H1 (cell line): Measurements from ENCODE around the gene LRP8. TPM values are rescaled to one million over a fixed set of nuclear protein-coding genes. Genes with fewer than 3 reads are reported as not detected.
A peak's percentile ranks its signal among the peaks of the same experiment; 100 is the strongest.

Experiments used
- CTCF ChIA-PET: fragments of 300-600 bp; sonication (Branson Sonifier 250); formaldehyde crosslinking; loops from one replicate; lab custom pipeline; 2021; ENCODE audit not compliant: partially characterized antibody; lab: Charles Lee
- POLR2A ChIA-PET: fragments of 300-600 bp; sonication (Branson Sonifier 250); formaldehyde crosslinking; loops from one replicate; lab custom pipeline; 2021; ENCODE audit warnings: inconsistent platforms; ENCODE audit not compliant: partially characterized antibody; lab: Charles Lee
- DNase-seq, 2 experiments: peaks; one replicate each; pipeline versions ENCODE4 v3.0.0 to v3.0.0-alpha.2; 2010 to 2022; ENCODE audit warnings: low spot score in 2 of 2, low read depth in 1 of 2, mixed read lengths in 1 of 2
- FAIRE-seq: peaks from 2 replicates; lab custom pipeline; 2011; peaks lifted over from hg19 to GRCh38; lab: Jason Lieb, UNC
- H2AFZ ChIP-seq: 2 replicates; pipeline ENCODE4 v1.8.1; 2012; ENCODE audit warnings: low read length, inconsistent platforms
- H2AK5ac ChIP-seq: 2 replicates; pipeline ENCODE4 v1.6.1; 2013; ENCODE audit warnings: low read depth, low read length
- H2BK120ac ChIP-seq: replicated peaks from 2 replicates; pipeline ENCODE3; 2013; ENCODE audit warnings: low read depth, low read length, inconsistent platforms
- H2BK12ac ChIP-seq: 2 replicates; pipeline ENCODE4 v1.6.1; 2013; ENCODE audit warnings: low read depth, low read length
- H2BK15ac ChIP-seq: 2 replicates; pipeline ENCODE4 v1.6.1; 2013; ENCODE audit warnings: low read length
- H2BK20ac ChIP-seq: 2 replicates; pipeline ENCODE4 v1.6.1; 2013; ENCODE audit warnings: low read length
- H2BK5ac ChIP-seq: 2 replicates; pipeline ENCODE4 v1.6.1; 2013; ENCODE audit warnings: low read depth, low read length
- H3K14ac ChIP-seq: 2 replicates; pipeline ENCODE4 v1.6.1; 2013; ENCODE audit warnings: inconsistent platforms; ENCODE audit not compliant: insufficient read length
- H3K18ac ChIP-seq: 2 replicates; pipeline ENCODE4 v1.6.1; 2013; ENCODE audit warnings: low read length; ENCODE audit errors: extremely low read depth
- H3K23ac ChIP-seq: 2 replicates; pipeline ENCODE4 v1.6.1; 2013; ENCODE audit warnings: inconsistent platforms; ENCODE audit not compliant: insufficient read length
- H3K23me2 ChIP-seq: 2 replicates; pipeline ENCODE4 v1.6.1; 2013; ENCODE audit warnings: low read depth, low read length
- H3K27ac ChIP-seq: 2 replicates; pipeline ENCODE4 v1.6.1; 2011; ENCODE audit warnings: low read depth, low read length, inconsistent platforms
- H3K27me3 ChIP-seq, 4 experiments: replicated peaks in 1 of 4; 1 replicate in 1 of 4; 2 replicates in 3 of 4; pipeline versions ENCODE4 v1.6.1 to v1.8.1; 2011 to 2013; ENCODE audit warnings: low read length in 3 of 4, mild to moderate bottlenecking in 3 of 4, inconsistent platforms in 2 of 4, mixed read lengths in 2 of 4, moderate library complexity in 1 of 4; ENCODE audit not compliant: control insufficient read depth in 3 of 4, insufficient read depth in 3 of 4; ENCODE audit errors: extremely low read depth in 1 of 4
- H3K36me3 ChIP-seq, 4 experiments: 2 replicates each; pipeline versions ENCODE4 v1.6.1 to v1.8.1; 2011 to 2013; ENCODE audit warnings: mild to moderate bottlenecking in 4 of 4, low read length in 3 of 4, moderate library complexity in 2 of 4, control low read depth in 1 of 4, inconsistent platforms in 1 of 4; ENCODE audit not compliant: insufficient read depth in 4 of 4, control insufficient read depth in 2 of 4
- H3K4ac ChIP-seq: replicated peaks from 2 replicates; pipeline ENCODE3; 2013; ENCODE audit warnings: low read length, low read depth, mixed read lengths, inconsistent platforms; ENCODE audit not compliant: insufficient read length
- H3K4me1 ChIP-seq, 4 experiments: replicated peaks in 1 of 4; 1 replicate in 1 of 4; 2 replicates in 3 of 4; pipeline versions ENCODE4 v1.6.1 to v1.8.1; 2011 to 2013; ENCODE audit warnings: low read length in 3 of 4, inconsistent platforms in 2 of 4, mixed read lengths in 1 of 4; ENCODE audit not compliant: insufficient read depth in 4 of 4, control insufficient read depth in 3 of 4
- H3K4me2 ChIP-seq, 2 experiments: 2 replicates each; pipeline versions ENCODE4 v1.6.1 to v1.8.1; 2011 to 2013; ENCODE audit warnings: low read depth in 2 of 2, low read length in 2 of 2, control low read depth in 1 of 2, inconsistent platforms in 1 of 2, mild to moderate bottlenecking in 1 of 2; ENCODE audit not compliant: insufficient read depth in 1 of 2
- H3K4me3 ChIP-seq, 4 experiments: fragments of 200-600, 300-600 bp in 1 of 4; sonication (generic), shearing (Covaris generic), sonication (Bioruptor Twin) in 1 of 4; 2 replicates each; pipeline versions ENCODE4 v1.5.1 to v1.8.1; 2011 to 2016; ENCODE audit warnings: low read length in 4 of 4, low read depth in 3 of 4, control low read depth in 2 of 4, inconsistent platforms in 2 of 4, mild to moderate bottlenecking in 2 of 4, mixed read lengths in 1 of 4, moderate library complexity in 1 of 4; ENCODE audit not compliant: insufficient read depth in 2 of 4; ENCODE audit errors: extremely low read depth in 1 of 4
- H3K56ac ChIP-seq: replicated peaks from 2 replicates; pipeline ENCODE3; 2013; ENCODE audit warnings: low read depth, mild to moderate bottlenecking, mixed read lengths, low read length, inconsistent platforms; ENCODE audit not compliant: insufficient read length
- H3K79me1 ChIP-seq: 2 replicates; pipeline ENCODE4 v1.6.1; 2013; ENCODE audit warnings: low read depth, low read length, control low read depth
- H3K79me2 ChIP-seq, 2 experiments: 2 replicates each; pipeline versions ENCODE4 v1.6.1 to v1.8.1; 2012 to 2013; ENCODE audit warnings: low read length in 2 of 2, mild to moderate bottlenecking in 2 of 2, inconsistent platforms in 1 of 2; ENCODE audit not compliant: insufficient read depth in 2 of 2, control insufficient read depth in 1 of 2
- H3K9ac ChIP-seq, 4 experiments: replicated peaks in 1 of 4; 1 replicate in 1 of 4; 2 replicates in 3 of 4; pipeline versions ENCODE4 v1.6.1 to v1.8.1; 2011 to 2013; ENCODE audit warnings: low read depth in 3 of 4, low read length in 3 of 4, control low read depth in 2 of 4, mild to moderate bottlenecking in 2 of 4, moderate library complexity in 2 of 4, inconsistent platforms in 1 of 4; ENCODE audit errors: extremely low read depth in 1 of 4
- H3K9me3 ChIP-seq, 2 experiments: 2 replicates each; pipeline versions ENCODE4 v1.6.1 to v1.8.1; 2012 to 2013; ENCODE audit warnings: mild to moderate bottlenecking in 2 of 2, moderate library complexity in 2 of 2, control low read depth in 1 of 2, inconsistent platforms in 1 of 2, low read depth in 1 of 2, low read length in 1 of 2, mixed read lengths in 1 of 2; ENCODE audit not compliant: insufficient read depth in 2 of 2
- H4K20me1 ChIP-seq, 2 experiments: replicated peaks in 1 of 2; 2 replicates each; pipeline versions ENCODE3 to v1.8.1; 2011 to 2013; ENCODE audit warnings: inconsistent platforms in 2 of 2, low read length in 2 of 2, mild to moderate bottlenecking in 1 of 2; ENCODE audit not compliant: insufficient read depth in 2 of 2, control insufficient read depth in 1 of 2
- H4K5ac ChIP-seq: 2 replicates; pipeline ENCODE4 v1.6.1; 2013; ENCODE audit warnings: low read length, low read depth, mixed read lengths, inconsistent platforms; ENCODE audit not compliant: insufficient read length
- H4K8ac ChIP-seq: 2 replicates; pipeline ENCODE4 v1.8.0; 2013; ENCODE audit warnings: mild to moderate bottlenecking, moderate library complexity, low read length, inconsistent platforms; ENCODE audit not compliant: insufficient read depth; ENCODE audit errors: extremely low read depth
- H4K91ac ChIP-seq: replicated peaks from 2 replicates; pipeline ENCODE3; 2013; ENCODE audit warnings: low read length, mixed read lengths, inconsistent platforms; ENCODE audit not compliant: insufficient read length
- ASH2L ChIP-seq: fragments of 200-600, 300-600 bp; sonication (generic); IDR thresholded peaks from one replicate; pipeline ENCODE4 v1.7.1; 2017; ENCODE audit warnings: low read length
- BRCA1 ChIP-seq: IDR thresholded peaks from 2 replicates; pipeline ENCODE4 v1.6.1; 2012; ENCODE audit warnings: low read depth, low read length, improper control_type of control experiment
- CTBP2 ChIP-seq: IDR thresholded peaks from 2 replicates; pipeline ENCODE4 v1.7.0; 2011; ENCODE audit warnings: borderline replicate concordance, mild to moderate bottlenecking, moderate library complexity, mixed read lengths, low read length; ENCODE audit not compliant: insufficient read depth, insufficient read length
- EZH2 ChIP-seq: fragments of 200-600 bp; sonication (generic); IDR thresholded peaks from 2 replicates; pipeline ENCODE4 v1.7.1; 2012; ENCODE audit warnings: low read depth, mild to moderate bottlenecking, moderate library complexity, low read length, inconsistent platforms; ENCODE audit not compliant: severe bottlenecking
- KDM4A ChIP-seq: IDR thresholded peaks from one replicate; pipeline ENCODE4 v1.7.1; 2012; ENCODE audit warnings: low read depth, mild to moderate bottlenecking, moderate library complexity, low read length, inconsistent platforms; ENCODE audit not compliant: severe bottlenecking
- POLR2AphosphoS5 ChIP-seq: IDR thresholded peaks from 2 replicates; pipeline ENCODE4 v1.6.1; 2011; ENCODE audit warnings: low read depth, low read length
- RAD21 ChIP-seq, 2 experiments: IDR thresholded peaks in 1 of 2; conservative IDR thresholded peaks in 1 of 2; 2 replicates each; pipeline ENCODE4 v1.6.1; 2011; ENCODE audit warnings: low read depth in 2 of 2, low read length in 2 of 2, improper control_type of control experiment in 1 of 2, inconsistent platforms in 1 of 2, mild to moderate bottlenecking in 1 of 2, moderate library complexity in 1 of 2
- RBBP5 ChIP-seq: IDR thresholded peaks from 2 replicates; pipeline ENCODE4 v1.7.1; 2012; ENCODE audit warnings: low read depth, mild to moderate bottlenecking, inconsistent platforms, low read length, moderate library complexity, borderline replicate concordance
- RXRA ChIP-seq: IDR thresholded peaks from 2 replicates; pipeline ENCODE4 v1.6.1; 2011; ENCODE audit warnings: low read depth, mild to moderate bottlenecking, low read length, moderate library complexity; ENCODE audit not compliant: insufficient read depth
- SIX5 ChIP-seq: IDR thresholded peaks from 2 replicates; pipeline ENCODE4 v1.6.1; 2011; ENCODE audit warnings: mild to moderate bottlenecking, low read depth, low read length
- TEAD4 ChIP-seq: IDR thresholded peaks from 2 replicates; pipeline ENCODE4 v1.6.1; 2012; ENCODE audit warnings: low read depth, low read length, inconsistent platforms, mixed read lengths
- WGBS, 2 experiments: shearing (Covaris generic) in 1 of 2; methylation state at CpG; one replicate each; pipeline versions ENCODE4 v1.1.6 to v1.1.7; 2013 to 2015; ENCODE audit warnings: low lambda C conversion rate in 2 of 2, mixed read lengths in 2 of 2, inconsistent platforms in 1 of 2, low coverage in 1 of 2, missing lambda C conversion rate in 1 of 2; ENCODE audit not compliant: insufficient replicate concordance in 2 of 2, insufficient coverage in 1 of 2, insufficient read length in 1 of 2; ENCODE audit errors: extremely low coverage in 1 of 2, missing lambda C conversion rate in 1 of 2; 5-methylcytosine and 5-hydroxymethylcytosine counted together
- polyA plus RNA-seq, 7 experiments: library from polyadenylated mRNA; depleted of rRNA in 3 of 7; stranded (reverse) in 5 of 7; unstranded in 2 of 7; fragments of >200 nt in 5 of 7; fragments of 200-250 nt in 2 of 7; gene quantifications; 1 replicate in 5 of 7; 2 replicates in 1 of 7; 4 replicates in 1 of 7; pipeline versions ENCODE4 v1.2.1 to v1.2.3, GENCODE V29; 2011 to 2013; ENCODE audit warnings: missing spikeins in 2 of 7, mixed read lengths in 2 of 7
- total RNA-seq: library from RNA; stranded (reverse); fragmentation: NEBNext Ultra II Directional; extraction: Animal tissue kit (Norgen Biotek cat#: 25700); gene quantifications from 2 replicates; pipeline ENCODE4 v1.2.1, GENCODE V29; 2021
- TF ChIP-seq, protein P1 (sequence below): IDR thresholded peaks from 2 replicates; pipeline ENCODE4 v1.6.1; 2011; ENCODE audit warnings: low read depth, mild to moderate bottlenecking, low read length; ENCODE audit not compliant: insufficient read depth

Gene LRP8
- total and polyA plus RNA-seq, 2 of the 8 experiments (the other 6 are each of a cell fraction or from before 2014, with no cell fraction given): 63.2 to 66.4 TPM

DNA sequence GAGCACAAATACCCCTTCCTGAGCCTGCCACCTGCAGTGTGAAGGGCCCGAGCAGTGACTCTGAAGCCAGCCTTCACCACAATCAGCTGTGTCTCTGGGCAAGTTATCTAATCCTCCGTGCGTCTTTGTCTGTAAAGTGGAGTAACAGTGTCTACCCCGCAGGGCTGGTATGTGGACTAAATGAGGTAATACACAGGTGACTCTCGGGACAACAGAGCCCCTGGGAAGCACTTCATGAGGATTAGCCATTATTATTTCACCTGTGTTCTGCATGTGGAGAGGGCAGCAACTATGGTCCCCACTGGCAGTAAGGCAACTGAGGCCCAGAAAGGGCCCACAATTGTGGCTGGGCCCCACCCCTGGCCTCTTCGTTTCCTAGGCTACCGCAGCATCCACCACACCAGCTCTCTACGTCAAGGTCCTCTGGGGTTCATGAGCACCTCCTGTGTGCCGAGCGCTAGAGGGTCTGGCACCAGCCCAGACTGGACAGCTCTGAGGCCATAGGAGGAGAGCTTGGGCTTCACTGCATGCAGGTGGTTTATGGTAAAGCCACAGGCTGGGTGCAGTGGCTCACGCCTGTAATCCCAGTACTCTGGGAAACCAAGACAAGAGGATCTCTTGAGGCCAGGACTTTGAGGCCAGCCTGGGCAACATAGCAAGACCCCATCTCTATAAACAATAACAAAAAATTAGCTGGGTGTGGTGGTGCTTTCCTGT lies 41.3 kb upstream of the LRP8 start:
- Histone ChIP-seq H3K4me3 (no peak overlapping the region), H3K79me2 (no peaks in the 10 kb centered on the region), H2BK15ac (no peak overlapping the region), H3K4ac (no peak overlapping the region), H3K23me2 (no peaks in the 10 kb centered on the region), H2AFZ (no peak overlapping the region), H2BK5ac (no peak overlapping the region), H3K36me3 (no peaks in the 10 kb centered on the region), H2BK20ac (no peak overlapping the region), H3K27me3 (no peaks in the 10 kb centered on the region; a peak in 3 of 7 replicates), H3K23ac (no peak overlapping the region), H4K8ac (no peak overlapping the region), H3K79me1 (no peaks in the 10 kb centered on the region), H2BK120ac (no peak overlapping the region), H2AK5ac (no peak overlapping the region), H3K56ac (no peak overlapping the region), H3K4me1 (peaks cover 0 to 5% (median 0%) of the 10 kb centered on the region in 4 experiments; a peak in 1 of 7 replicates), H4K91ac (no peak overlapping the region), H3K9me3 (no peaks in the 10 kb centered on the region), H3K9ac (no peak overlapping the region), H3K4me2 (no peak overlapping the region), H4K20me1 (no peaks in the 10 kb centered on the region), H3K14ac (no peak overlapping the region), H3K27ac (no peak overlapping the region), H3K18ac (no peak overlapping the region), H2BK12ac (no peak overlapping the region), H4K5ac (no peak overlapping the region)
- WGBS, 2 experiments: 90% methylated on average over 11 of the region's 11 CpGs; no CpG with 5 or more reads in 1 of the 2 experiments
- DNase-seq (peak in 1 of 2 experiments; percentile 45), FAIRE-seq (no peak)
- POLR2A ChIA-PET: interaction anchor here (1.1 kb wide), 1 partner anchor 14 kb away, joined by 3 read pairs; no protein-coding TSS in a partner anchor
- CTCF ChIA-PET: interaction anchor here (0.8 to 1.8 kb wide), 9 partner anchors 10 to 101 kb away, joined by 3 to 5 read pairs (median 4); no protein-coding TSS in a partner anchor
- no peak for TF ChIP-seq TEAD4
- no peak for TF ChIP-seq RBBP5
- no peak for TF ChIP-seq RXRA
- TF ChIP-seq BRCA1: no peak
- no peak for TF ChIP-seq KDM4A
- TF ChIP-seq POLR2AphosphoS5: no peak
- TF ChIP-seq EZH2: no peak
- TF ChIP-seq, protein P1, sequence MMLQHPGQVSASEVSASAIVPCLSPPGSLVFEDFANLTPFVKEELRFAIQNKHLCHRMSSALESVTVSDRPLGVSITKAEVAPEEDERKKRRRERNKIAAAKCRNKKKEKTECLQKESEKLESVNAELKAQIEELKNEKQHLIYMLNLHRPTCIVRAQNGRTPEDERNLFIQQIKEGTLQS: no peak
- no peak for TF ChIP-seq ASH2L
- TF ChIP-seq SIX5: no peak
- TF ChIP-seq CTBP2: no peak
- no peak for TF ChIP-seq RAD21 (IDR thresholded peaks at IDR 0.05 in 1 of 2, conservative IDR thresholded peaks at IDR 0.05 in 1 of 2; ENCODE audit: low read depth in 2 of 2, low read length in 2 of 2)
